Mucosa of descending colon (tissue), 3 donors: ENCODE measurements around the gene ASTN2. TPM values are rescaled to one million over a fixed set of nuclear protein-coding genes. Genes with fewer than 3 reads are reported as not detected.

Experiments used
- ATAC-seq: fragments of 200-7000 bp; cut with Tn5 transposase; one replicate; pipeline ENCODE4 v1.9.1; 2020; ENCODE audit warnings: mild to moderate bottlenecking, moderate library complexity
- DNase-seq, 3 donors: peaks; one replicate each; pipeline ENCODE4 v3.0.0-alpha.2; 2020
- H3K36me3 ChIP-seq: fragments of 200-600 bp; one replicate; pipeline ENCODE4 v1.8.0; 2021; ENCODE audit warnings: low read depth, mild to moderate bottlenecking
- H3K4me1 ChIP-seq: fragments of 200-600 bp; one replicate; pipeline ENCODE4 v1.8.0; 2021; ENCODE audit warnings: low read depth, mild to moderate bottlenecking
- H3K4me3 ChIP-seq: fragments of 200-600 bp; one replicate; pipeline ENCODE4 v1.8.0; 2021; ENCODE audit warnings: mild to moderate bottlenecking
- H3K9me3 ChIP-seq: fragments of 200-600 bp; one replicate; pipeline ENCODE4 v1.8.0; 2021; ENCODE audit warnings: mild to moderate bottlenecking
- CTCF ChIP-seq: fragments of 200-600 bp; IDR thresholded peaks from one replicate; pipeline ENCODE4 v1.8.0; 2022; ENCODE audit warnings: antibody characterized with exemption, mild to moderate bottlenecking
- intact Hi-C, 2 donors: fragments of 100-400 bp; cut with DNase I in 1 of 2; cut with micrococcal nuclease in 1 of 2; formaldehyde crosslinking; loops; one replicate each; pipeline versions ENCODE4 v1.11.0 to v1.11.1; 2022; cut with DNase I, micrococcal nuclease
- total RNA-seq, 3 donors: library from RNA; stranded (reverse); fragmentation: NEBNext Ultra II Directional in 2 of 3; extraction: Animal tissue kit (Norgen Biotek cat#: 25700) in 2 of 3; gene quantifications; one replicate each; pipeline versions ENCODE4 v1.2.1 to v1.2.4, GENCODE V29; 2021 to 2023
- donor health status: DM: no; HTN: no; CAD: no; lungs with moderate emphysema.
- donor health status: DM: no; HTN: no; CAD: no.
- donor health status: DM: no; HTN: yes; CAD: no.

Gene ASTN2
- total RNA-seq, 3 donors from 2014 or later: 3.5 to 6.1 (median 5.4) TPM

GRCh38 chr9:116713271-116713670 lies 701.6 kb downstream of the ASTN2 start:
- Histone ChIP-seq H3K4me3 (no peak overlapping the region), H3K9me3 (no peaks in the 10 kb centered on the region), H3K36me3 (no peaks in the 10 kb centered on the region), H3K4me1 (no peaks in the 10 kb centered on the region)
- no peak for TF ChIP-seq CTCF
- intact Hi-C loops: no loop called here
- ATAC-seq (no peak), DNase-seq (no peak)

GRCh38 chr9:116712781-116713180 lies 702.1 kb downstream of the ASTN2 start:
- H3K4me1 ChIP-seq: no peaks in the 10 kb centered on the region
- intact Hi-C loops: no loop called here
- no peak for TF ChIP-seq CTCF
- DNase-seq (no peak), ATAC-seq (no peak)
- no peaks in the 10 kb centered on the region for H3K9me3 ChIP-seq
- H3K36me3 ChIP-seq: no peaks in the 10 kb centered on the region
- no peak overlapping the region for H3K4me3 ChIP-seq

- intact Hi-C loops: no loop called here
- Histone ChIP-seq H3K4me3 (no peak overlapping the region), H3K36me3 (no peaks in the 10 kb centered on the region), H3K9me3 (no peaks in the 10 kb centered on the region), H3K4me1 (no peaks in the 10 kb centered on the region)
- no peak for TF ChIP-seq CTCF
- DNase-seq (no peak), ATAC-seq (no peak)
Measured at GRCh38 chr9:116706310-116707290, 708.3 kb downstream of the ASTN2 start.

- TF ChIP-seq CTCF: no peak
- Histone ChIP-seq H3K36me3 (no peaks in the 10 kb centered on the region), H3K4me3 (no peak overlapping the region), H3K9me3 (no peaks in the 10 kb centered on the region), H3K4me1 (no peaks in the 10 kb centered on the region)
- ATAC-seq (no peak), DNase-seq (no peak)
- intact Hi-C loops: no loop called here
Measured at GRCh38 chr9:116705531-116705930, 709.3 kb downstream of the ASTN2 start.

GRCh38 chr9:116704470-116704869 lies 710.4 kb downstream of the ASTN2 start:
- TF ChIP-seq CTCF: no peak
- ATAC-seq (no peak), DNase-seq (no peak)
- Histone ChIP-seq H3K4me3 (no peak overlapping the region), H3K36me3 (no peaks in the 10 kb centered on the region), H3K9me3 (no peaks in the 10 kb centered on the region), H3K4me1 (no peaks in the 10 kb centered on the region)
- intact Hi-C loops: no loop called here
